IPS-15b (cell line): ENCODE results near the gene MS4A18.

ENCODE experiments used
- H3K27me3 ChIP-seq: one replicate; pipeline ENCODE4 v1.6.1; 2013; ENCODE audit warnings: low read length; ENCODE audit not compliant: control insufficient read depth, insufficient read depth
- H3K36me3 ChIP-seq: one replicate; pipeline ENCODE4 v1.6.1; 2013; ENCODE audit warnings: low read length; ENCODE audit not compliant: control insufficient read depth, insufficient read depth
- H3K4me1 ChIP-seq: one replicate; pipeline ENCODE4 v1.6.1; 2013; ENCODE audit warnings: mild to moderate bottlenecking, low read length; ENCODE audit not compliant: control insufficient read depth, insufficient read depth
- H3K4me3 ChIP-seq: one replicate; pipeline ENCODE4 v1.5.1; 2013; ENCODE audit warnings: low read depth, low read length
- H3K9ac ChIP-seq: one replicate; pipeline ENCODE4 v1.6.1; 2013; ENCODE audit warnings: low read depth, mild to moderate bottlenecking, low read length
- H3K9me3 ChIP-seq: one replicate; pipeline ENCODE4 v1.6.1; 2013; ENCODE audit warnings: mild to moderate bottlenecking, low read length; ENCODE audit not compliant: control insufficient read depth, insufficient read depth

Gene MS4A18

GRCh38 chr11:60781981-60782316 lies 57.4 kb downstream of the MS4A18 start:
- no peak overlapping the region for H3K4me3 ChIP-seq

GRCh38 chr11:60782393-60783140 lies 58.0 kb downstream of the MS4A18 start:
- H3K9ac ChIP-seq: no peak overlapping the region
- no peak overlapping the region for H3K4me3 ChIP-seq
- no peaks in the 10 kb centered on the region for H3K9me3 ChIP-seq
- H3K4me1 ChIP-seq: no peaks in the 10 kb centered on the region
- no peaks in the 10 kb centered on the region for H3K27me3 ChIP-seq
- no peaks in the 10 kb centered on the region for H3K36me3 ChIP-seq

More at GRCh38 chr11:60781981-60782316, 57.4 kb downstream of the MS4A18 start:
- H3K4me1 ChIP-seq: no peaks in the 10 kb centered on the region
- no peaks in the 10 kb centered on the region for H3K36me3 ChIP-seq
- no peak overlapping the region for H3K9ac ChIP-seq
- H3K9me3 ChIP-seq: no peaks in the 10 kb centered on the region
- no peaks in the 10 kb centered on the region for H3K27me3 ChIP-seq

GRCh38 chr11:60783141-60783484 lies 58.6 kb downstream of the MS4A18 start:
- Histone ChIP-seq H3K9me3 (no peaks in the 10 kb centered on the region), H3K36me3 (no peaks in the 10 kb centered on the region), H3K4me1 (no peaks in the 10 kb centered on the region), H3K4me3 (no peak overlapping the region), H3K9ac (no peak overlapping the region), H3K27me3 (no peaks in the 10 kb centered on the region)

GRCh38 chr11:60783911-60784310 lies 59.4 kb downstream of the MS4A18 start:
- Histone ChIP-seq H3K27me3 (no peaks in the 10 kb centered on the region), H3K9me3 (no peaks in the 10 kb centered on the region), H3K4me1 (no peaks in the 10 kb centered on the region), H3K36me3 (no peaks in the 10 kb centered on the region), H3K4me3 (no peak overlapping the region), H3K9ac (no peak overlapping the region)

- no peaks in the 10 kb centered on the region for H3K36me3 ChIP-seq
- no peak within 1 kb of the TSS for H3K4me3 ChIP-seq
- H3K4me1 ChIP-seq: no peaks in the 10 kb centered on the region
- H3K9ac ChIP-seq: no peak within 1 kb of the TSS
- no peaks in the 10 kb centered on the region for H3K9me3 ChIP-seq
- no peaks in the 10 kb centered on the region for H3K27me3 ChIP-seq
Observed at GRCh38 chr11:60785136-60785535, 60.6 kb downstream of the MS4A18 start, which contains the start of gene MS4A10. Gene MS4A10, plus strand, starts transcription at chr11:60785333. Its CDS starts 5,003 bp downstream, at chr11:60790336.

- H3K36me3 ChIP-seq: no peaks in the 10 kb centered on the region
Observed at GRCh38 chr11:60785806-60786361, 61.4 kb downstream of the MS4A18 start.

GRCh38 chr11:60786811-60787567 lies 62.5 kb downstream of the MS4A18 start:
- H3K4me1 ChIP-seq: no peaks in the 10 kb centered on the region
- H3K27me3 ChIP-seq: no peaks in the 10 kb centered on the region
- H3K36me3 ChIP-seq: no peaks in the 10 kb centered on the region
- no peak overlapping the region for H3K4me3 ChIP-seq
- no peak overlapping the region for H3K9ac ChIP-seq
- H3K9me3 ChIP-seq: peaks cover 10% of the 10 kb centered on the region

More at GRCh38 chr11:60785806-60786361, 61.4 kb downstream of the MS4A18 start:
- no peak overlapping the region for H3K4me3 ChIP-seq
- no peaks in the 10 kb centered on the region for H3K9me3 ChIP-seq
- H3K4me1 ChIP-seq: no peaks in the 10 kb centered on the region
- H3K27me3 ChIP-seq: no peaks in the 10 kb centered on the region
- no peak overlapping the region for H3K9ac ChIP-seq

GRCh38 chr11:60788401-60789125 lies 64.0 kb downstream of the MS4A18 start:
- Histone ChIP-seq H3K27me3 (no peaks in the 10 kb centered on the region), H3K4me3 (no peak overlapping the region), H3K36me3 (no peaks in the 10 kb centered on the region), H3K9me3 (peaks cover 18% of the 10 kb centered on the region), H3K4me1 (no peaks in the 10 kb centered on the region), H3K9ac (no peak overlapping the region)

- Histone ChIP-seq H3K27me3 (no peaks in the 10 kb centered on the region), H3K4me3 (no peak overlapping the region), H3K4me1 (no peaks in the 10 kb centered on the region), H3K9ac (no peak overlapping the region), H3K36me3 (no peaks in the 10 kb centered on the region), H3K9me3 (peaks cover 18% of the 10 kb centered on the region)
Observed at GRCh38 chr11:60790726-60791125, 66.2 kb downstream of the MS4A18 start.

- Histone ChIP-seq H3K27me3 (no peaks in the 10 kb centered on the region), H3K4me3 (no peak overlapping the region), H3K36me3 (no peaks in the 10 kb centered on the region), H3K9ac (no peak overlapping the region), H3K9me3 (peaks cover 18% of the 10 kb centered on the region), H3K4me1 (no peaks in the 10 kb centered on the region)
Observed at GRCh38 chr11:60791153-60791933, 66.8 kb downstream of the MS4A18 start.

GRCh38 chr11:60792521-60792920 lies 68.0 kb downstream of the MS4A18 start:
- Histone ChIP-seq H3K27me3 (no peaks in the 10 kb centered on the region), H3K9me3 (peaks cover 18% of the 10 kb centered on the region), H3K4me3 (no peak overlapping the region), H3K36me3 (no peaks in the 10 kb centered on the region), H3K4me1 (no peaks in the 10 kb centered on the region), H3K9ac (no peak overlapping the region)
